ENCODE results near the gene AP5S1. TPM values are rescaled to one million over a fixed set of nuclear protein-coding genes. Genes with fewer than 3 reads are reported as not detected.

Gene AP5S1
- polyA plus RNA-seq, 1 donor from 2014 or later: 11.3 TPM

GRCh38 chr20:3814928-3815495 is 5.3 kb upstream of the AP5S1 start:
- no peaks in the 10 kb centered on the region for H3K9me3 ChIP-seq (ENCODE audit: low read length)

GRCh38 chr20:3815703-3816315 is 4.5 kb upstream of the AP5S1 start:
- H3K4me3 ChIP-seq (ENCODE audit: low read length): no peak overlapping the region
- H3K36me3 ChIP-seq (ENCODE audit: insufficient read depth, low read length): no peaks in the 10 kb centered on the region
- no peaks in the 10 kb centered on the region for H3K79me2 ChIP-seq (replicated peaks; ENCODE audit: insufficient read depth, low read length)
- H2AFZ ChIP-seq (ENCODE audit: low read depth, low read length): no peak overlapping the region
- H3K27me3 ChIP-seq (ENCODE audit: insufficient read depth, low read depth, low read length): no peaks in the 10 kb centered on the region
- no peaks in the 10 kb centered on the region for H3K9me3 ChIP-seq (ENCODE audit: low read length)
- H4K20me1 ChIP-seq (ENCODE audit: insufficient read depth): no peaks in the 10 kb centered on the region
- no peak overlapping the region for H3K4me2 ChIP-seq (ENCODE audit: low read length)
- no peaks in the 10 kb centered on the region for H3K9me2 ChIP-seq (ENCODE audit: insufficient read depth, low read length)
- peaks cover 7% of the 10 kb centered on the region for H3F3A ChIP-seq (ENCODE audit: insufficient read depth, low read length, poor library complexity, severe bottlenecking)
- H3K9ac ChIP-seq (ENCODE audit: low read length): no peak overlapping the region
- H3K27ac ChIP-seq (ENCODE audit: low read length): no peak overlapping the region
- TF ChIP-seq MXI1 (conservative IDR thresholded peaks at IDR 0.05; ENCODE audit: poor library complexity, severe bottlenecking) (no peak), SMC3 (conservative IDR thresholded peaks at IDR 0.05; ENCODE audit: poor library complexity) (no peak), TAF1 (IDR thresholded peaks at IDR 0.05; ENCODE audit: low read depth) (no peak), CTCF (IDR thresholded peaks at IDR 0.05; ENCODE audit: poor library complexity, severe bottlenecking) (no peak), RAD21 (conservative IDR thresholded peaks at IDR 0.05) (no peak), REST (IDR thresholded peaks at IDR 0.05; ENCODE audit: borderline replicate concordance) (no peak)

More at GRCh38 chr20:3814928-3815495, 5.3 kb upstream of the AP5S1 start:
- no peaks in the 10 kb centered on the region for H3K79me2 ChIP-seq (replicated peaks; ENCODE audit: insufficient read depth, low read length)
- H3K27ac ChIP-seq (ENCODE audit: low read length): no peak overlapping the region
- no peak overlapping the region for H3K9ac ChIP-seq (ENCODE audit: low read length)
- no peak overlapping the region for H2AFZ ChIP-seq (ENCODE audit: low read depth, low read length)
- no peaks in the 10 kb centered on the region for H3K36me3 ChIP-seq (ENCODE audit: insufficient read depth, low read length)
- no peak overlapping the region for H3K4me2 ChIP-seq (ENCODE audit: low read length)
- no peak overlapping the region for H3K4me3 ChIP-seq (ENCODE audit: low read length)
- H4K20me1 ChIP-seq (ENCODE audit: insufficient read depth): no peaks in the 10 kb centered on the region
- H3F3A ChIP-seq (ENCODE audit: insufficient read depth, low read length, poor library complexity, severe bottlenecking): peaks cover 7% of the 10 kb centered on the region
- H3K27me3 ChIP-seq (ENCODE audit: insufficient read depth, low read depth, low read length): no peaks in the 10 kb centered on the region
- no peaks in the 10 kb centered on the region for H3K9me2 ChIP-seq (ENCODE audit: insufficient read depth, low read length)
- TF ChIP-seq MXI1 (conservative IDR thresholded peaks at IDR 0.05; ENCODE audit: poor library complexity, severe bottlenecking): no peak
- TF ChIP-seq SMC3 (conservative IDR thresholded peaks at IDR 0.05; ENCODE audit: poor library complexity): no peak
